GM10248 (cell line): ENCODE results near the gene IFT81.

Experiments used
- CTCF ChIA-PET: fragments of 300-600 bp; sonication (Branson Sonifier 250); formaldehyde crosslinking; extraction: SDS; loops from one replicate; lab custom pipeline; 2021; ENCODE audit warnings: antibody characterized with exemption; lab: Yijun Ruan, JAX
- POLR2A ChIA-PET: fragments of 350-650 bp; sonication (Branson Sonifier 250); formaldehyde crosslinking; extraction: SDS; loops from one replicate; lab custom pipeline; 2020; ENCODE audit warnings: antibody characterized with exemption; lab: Yijun Ruan, JAX
- DNase-seq: peaks from one replicate; pipeline ENCODE4 v3.0.0; 2012; ENCODE audit errors: extremely low spot score
- CTCF ChIP-seq: IDR thresholded peaks from 2 replicates; pipeline ENCODE4 v1.5.1; 2012; ENCODE audit warnings: mild to moderate bottlenecking, low read depth; ENCODE audit errors: extremely low read depth, missing control alignments, control extremely low read depth

IFT81 gene

GRCh38 chr12:110256780-110257431, 132.7 kb downstream of the IFT81 start:
- CTCF ChIA-PET: no interaction called here
- DNase-seq: no peak
- POLR2A ChIA-PET: no interaction called here
- TF ChIP-seq CTCF: no peak

- DNase-seq: no peak
- TF ChIP-seq CTCF: no peak
- ChIA-PET POLR2A (no interaction called here), CTCF (interaction anchor here (1.5 kb wide), 1 partner anchor 17 kb away, joined by 3 read pairs; no protein-coding TSS in a partner anchor)
Observed at GRCh38 chr12:110258466-110258865, 134.3 kb downstream of the IFT81 start.

GRCh38 chr12:110262442-110263388, 138.6 kb downstream of the IFT81 start:
- TF ChIP-seq CTCF: no peak
- ChIA-PET CTCF (interaction anchor here (1.2 kb wide), 1 partner anchor 9 kb away, joined by 3 read pairs; no protein-coding TSS in a partner anchor), POLR2A (no interaction called here)
- no peak for DNase-seq

DNA sequence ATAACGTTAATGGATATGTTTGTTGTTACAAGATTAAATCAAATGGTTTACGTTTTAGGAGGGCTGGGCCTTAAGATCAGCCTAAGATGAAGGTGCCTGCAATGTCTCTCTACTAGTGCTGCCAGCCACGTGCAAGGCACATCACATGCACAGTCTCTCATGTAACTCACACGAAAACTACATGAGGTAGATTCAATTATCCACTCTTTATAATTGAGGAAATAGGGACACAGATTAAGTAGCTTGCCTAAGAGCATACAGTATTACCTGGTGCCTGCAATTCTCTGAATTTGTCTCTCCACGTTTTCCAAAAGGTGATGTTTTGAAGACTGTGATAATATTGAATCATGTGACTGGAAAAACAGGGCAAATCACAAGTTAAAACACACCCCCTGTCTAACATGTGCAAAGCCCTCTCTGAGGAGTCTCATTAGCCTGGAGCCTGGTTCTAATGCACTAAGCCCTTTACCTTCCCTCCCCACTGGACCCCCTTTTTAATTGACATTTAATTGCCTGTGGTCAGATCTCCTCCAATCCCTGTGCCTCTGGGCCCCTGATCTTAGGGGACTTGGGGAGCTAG, 142.3 kb downstream of the IFT81 start:
- TF ChIP-seq CTCF: no peak
- POLR2A ChIA-PET: no interaction called here
- DNase-seq: no peak
- CTCF ChIA-PET: no interaction called here

- ChIA-PET CTCF (no interaction called here), POLR2A (no interaction called here)
- no peak for DNase-seq
- TF ChIP-seq CTCF: no peak
Observed at GRCh38 chr12:110266980-110267620, 142.9 kb downstream of the IFT81 start.
